NCI-H524 treated with DMSO at 0.1 percent for 48 hours (cell line): Measurements from ENCODE around the gene FAM120C.
A peak's percentile ranks its signal among the peaks of the same experiment; 100 is the strongest.

Experiments
- DNase-seq: peaks from one replicate; lab custom pipeline; 2025; lab: John Stamatoyannopoulos, UW

The FAM120C gene

GRCh38 chrX:54182864-54183613 is at the start of gene FAM120C:
TSS of gene FAM120C (minus strand) at chrX:54183254. CDS start at chrX:54183198, 56 bp downstream.
- peak; percentile 52 for DNase-seq

GRCh38 chrX:54230435-54231148 is 47.5 kb upstream of the FAM120C start:
- no peak for DNase-seq

- DNase-seq: no peak
Measured at GRCh38 chrX:54223581-54223980, 40.5 kb upstream of the FAM120C start.

GRCh38 chrX:54213603-54214002 is 30.5 kb upstream of the FAM120C start:
- DNase-seq: no peak

- DNase-seq: no peak
Measured at GRCh38 chrX:54208531-54208930, 25.5 kb upstream of the FAM120C start.

- no peak for DNase-seq
Measured at GRCh38 chrX:54198262-54198661, 15.2 kb upstream of the FAM120C start.

- DNase-seq: no peak
Measured at GRCh38 chrX:54194982-54195588, 12.0 kb upstream of the FAM120C start.

GRCh38 chrX:54193085-54193821 is 10.2 kb upstream of the FAM120C start:
- DNase-seq: no peak

- no peak for DNase-seq
Measured at GRCh38 chrX:54184474-54184873, 1.4 kb upstream of the FAM120C start.

- DNase-seq: peak; percentile 9
Measured at GRCh38 chrX:54182194-54182863, 725 bp downstream of the FAM120C start.

- DNase-seq: no peak
Measured at GRCh38 chrX:54181202-54181953, 1.7 kb downstream of the FAM120C start.

GRCh38 chrX:54180403-54180802 is 2.7 kb downstream of the FAM120C start:
- no peak for DNase-seq

GRCh38 chrX:54178100-54178940 is 4.7 kb downstream of the FAM120C start:
- no peak for DNase-seq

GRCh38 chrX:54177306-54177705 is 5.7 kb downstream of the FAM120C start:
- DNase-seq: no peak

- no peak for DNase-seq
Measured at GRCh38 chrX:54173791-54174190, 9.3 kb downstream of the FAM120C start.

GRCh38 chrX:54172455-54172854 is 10.6 kb downstream of the FAM120C start:
- DNase-seq: no peak

GRCh38 chrX:54171527-54172250 is 11.4 kb downstream of the FAM120C start:
- no peak for DNase-seq

GRCh38 chrX:54171091-54171490 is 12.0 kb downstream of the FAM120C start:
- no peak for DNase-seq

- DNase-seq: no peak
Measured at GRCh38 chrX:54166915-54167314, 16.1 kb downstream of the FAM120C start.
